ENCODE measurements around the gene DFFB. TPM values are rescaled to one million over a fixed set of nuclear protein-coding genes. Genes with fewer than 3 reads are reported as not detected.

Gene DFFB
- polyA plus RNA-seq, 1 donor from 2014 or later, result 20.2 TPM

- no peak overlapping the region for H3K9ac ChIP-seq (ENCODE audit: low read length)
Observed at GRCh38 chr1:3924186-3924824, 67.0 kb downstream of the DFFB start.

DNA sequence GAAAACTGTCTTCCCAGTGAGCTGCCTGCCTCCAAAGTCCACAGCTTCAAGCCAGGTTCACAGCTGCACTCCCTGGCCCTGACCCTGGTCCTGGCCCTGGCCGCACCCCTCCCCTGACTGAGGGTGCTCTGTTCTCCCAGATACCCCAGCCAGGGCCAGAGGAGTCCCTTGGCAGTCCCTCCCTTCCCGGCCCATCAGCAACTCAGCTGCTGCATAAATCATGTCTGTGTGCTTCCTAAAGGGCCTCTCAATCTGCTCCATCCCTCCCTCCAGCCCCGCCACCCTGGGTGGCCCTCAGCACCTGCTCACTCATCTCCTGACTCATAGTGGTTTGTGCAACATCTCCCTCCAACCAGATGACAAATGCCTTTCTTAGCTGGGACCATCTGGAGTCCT, 67.5 kb downstream of the DFFB start:
- Histone ChIP-seq H3K9me3 (ENCODE audit: low read length) (no peaks in the 10 kb centered on the region), H3K27me3 (ENCODE audit: insufficient read depth, low read depth, low read length) (no peaks in the 10 kb centered on the region), H4K20me1 (ENCODE audit: insufficient read depth) (no peaks in the 10 kb centered on the region), H3K79me2 (replicated peaks; ENCODE audit: insufficient read depth, low read length) (no peaks in the 10 kb centered on the region), H3K9ac (ENCODE audit: low read length) (no peak overlapping the region), H2AFZ (ENCODE audit: low read depth, low read length) (no peak overlapping the region), H3F3A (ENCODE audit: insufficient read depth, low read length, poor library complexity, severe bottlenecking) (no peaks in the 10 kb centered on the region), H3K4me2 (ENCODE audit: low read length) (no peak overlapping the region), H3K9me2 (ENCODE audit: insufficient read depth, low read length) (no peaks in the 10 kb centered on the region), H3K36me3 (ENCODE audit: insufficient read depth, low read length) (no peaks in the 10 kb centered on the region), H3K4me3 (ENCODE audit: low read length) (no peak overlapping the region), H3K27ac (ENCODE audit: low read length) (no peak overlapping the region)
- TF ChIP-seq EP300 (conservative IDR thresholded peaks at IDR 0.05; ENCODE audit: poor library complexity, severe bottlenecking) (no peak), POLR2AphosphoS5 (IDR thresholded peaks at IDR 0.05) (no peak), SMC3 (conservative IDR thresholded peaks at IDR 0.05; ENCODE audit: poor library complexity) (no peak), MXI1 (conservative IDR thresholded peaks at IDR 0.05; ENCODE audit: poor library complexity, severe bottlenecking) (no peak), TAF1 (IDR thresholded peaks at IDR 0.05; ENCODE audit: low read depth) (no peak), RAD21 (conservative IDR thresholded peaks at IDR 0.05) (no peak), CTCF (IDR thresholded peaks at IDR 0.05; ENCODE audit: poor library complexity, severe bottlenecking) (no peak)
- TF ChIP-seq, protein P1, sequence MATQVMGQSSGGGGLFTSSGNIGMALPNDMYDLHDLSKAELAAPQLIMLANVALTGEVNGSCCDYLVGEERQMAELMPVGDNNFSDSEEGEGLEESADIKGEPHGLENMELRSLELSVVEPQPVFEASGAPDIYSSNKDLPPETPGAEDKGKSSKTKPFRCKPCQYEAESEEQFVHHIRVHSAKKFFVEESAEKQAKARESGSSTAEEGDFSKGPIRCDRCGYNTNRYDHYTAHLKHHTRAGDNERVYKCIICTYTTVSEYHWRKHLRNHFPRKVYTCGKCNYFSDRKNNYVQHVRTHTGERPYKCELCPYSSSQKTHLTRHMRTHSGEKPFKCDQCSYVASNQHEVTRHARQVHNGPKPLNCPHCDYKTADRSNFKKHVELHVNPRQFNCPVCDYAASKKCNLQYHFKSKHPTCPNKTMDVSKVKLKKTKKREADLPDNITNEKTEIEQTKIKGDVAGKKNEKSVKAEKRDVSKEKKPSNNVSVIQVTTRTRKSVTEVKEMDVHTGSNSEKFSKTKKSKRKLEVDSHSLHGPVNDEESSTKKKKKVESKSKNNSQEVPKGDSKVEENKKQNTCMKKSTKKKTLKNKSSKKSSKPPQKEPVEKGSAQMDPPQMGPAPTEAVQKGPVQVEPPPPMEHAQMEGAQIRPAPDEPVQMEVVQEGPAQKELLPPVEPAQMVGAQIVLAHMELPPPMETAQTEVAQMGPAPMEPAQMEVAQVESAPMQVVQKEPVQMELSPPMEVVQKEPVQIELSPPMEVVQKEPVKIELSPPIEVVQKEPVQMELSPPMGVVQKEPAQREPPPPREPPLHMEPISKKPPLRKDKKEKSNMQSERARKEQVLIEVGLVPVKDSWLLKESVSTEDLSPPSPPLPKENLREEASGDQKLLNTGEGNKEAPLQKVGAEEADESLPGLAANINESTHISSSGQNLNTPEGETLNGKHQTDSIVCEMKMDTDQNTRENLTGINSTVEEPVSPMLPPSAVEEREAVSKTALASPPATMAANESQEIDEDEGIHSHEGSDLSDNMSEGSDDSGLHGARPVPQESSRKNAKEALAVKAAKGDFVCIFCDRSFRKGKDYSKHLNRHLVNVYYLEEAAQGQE (IDR thresholded peaks at IDR 0.05; ENCODE audit: borderline replicate concordance), result no peak

More at GRCh38 chr1:3924186-3924824, 67.0 kb downstream of the DFFB start:
- H3K9me3 ChIP-seq (ENCODE audit: low read length), result no peaks in the 10 kb centered on the region
- no peaks in the 10 kb centered on the region for H3F3A ChIP-seq (ENCODE audit: insufficient read depth, low read length, poor library complexity, severe bottlenecking)
- no peak overlapping the region for H3K4me3 ChIP-seq (ENCODE audit: low read length)
- H3K79me2 ChIP-seq (replicated peaks; ENCODE audit: insufficient read depth, low read length), result no peaks in the 10 kb centered on the region
- no peaks in the 10 kb centered on the region for H3K27me3 ChIP-seq (ENCODE audit: insufficient read depth, low read depth, low read length)
- no peak overlapping the region for H3K27ac ChIP-seq (ENCODE audit: low read length)
- H3K36me3 ChIP-seq (ENCODE audit: insufficient read depth, low read length), result no peaks in the 10 kb centered on the region
- no peak overlapping the region for H2AFZ ChIP-seq (ENCODE audit: low read depth, low read length)
- H3K9me2 ChIP-seq (ENCODE audit: insufficient read depth, low read length), result no peaks in the 10 kb centered on the region
- no peak for TF ChIP-seq CTCF (IDR thresholded peaks at IDR 0.05; ENCODE audit: poor library complexity, severe bottlenecking)
- no peak for TF ChIP-seq TAF1 (IDR thresholded peaks at IDR 0.05; ENCODE audit: low read depth)
- TF ChIP-seq SMC3 (conservative IDR thresholded peaks at IDR 0.05; ENCODE audit: poor library complexity), result no peak
- TF ChIP-seq, protein P1 (IDR thresholded peaks at IDR 0.05; ENCODE audit: borderline replicate concordance), result no peak
- TF ChIP-seq EZH2 (IDR thresholded peaks at IDR 0.05; ENCODE audit: borderline replicate concordance, insufficient read depth, low read length, poor library complexity, severe bottlenecking), result no peak
- TF ChIP-seq RAD21 (conservative IDR thresholded peaks at IDR 0.05), result no peak
- no peak for TF ChIP-seq MXI1 (conservative IDR thresholded peaks at IDR 0.05; ENCODE audit: poor library complexity, severe bottlenecking)
- TF ChIP-seq EP300 (conservative IDR thresholded peaks at IDR 0.05; ENCODE audit: poor library complexity, severe bottlenecking), result no peak
- TF ChIP-seq POLR2AphosphoS5 (IDR thresholded peaks at IDR 0.05), result no peak
- no peak overlapping the region for H3K4me2 ChIP-seq (ENCODE audit: low read length)
- H4K20me1 ChIP-seq (ENCODE audit: insufficient read depth), result no peaks in the 10 kb centered on the region

Data from neural cell (in vitro differentiated cells).